Stimulated activated CD8-positive, alpha-beta memory T cell treated with anti-CD3 and anti-CD28 coated beads, Interleukin-12 subunit alpha, Interleukin-12 subunit beta, amount 100 ng/mL, for 1 hour (primary cell): ENCODE results near the gene ZNF74.
"Not testable (repeated sequence)": the region's sequence is repeated elsewhere in the genome, so short reads cannot be mapped to it uniquely, and the experiment has no call there.

Experiments
- DNase-seq: peaks from one replicate; pipeline ENCODE4 v3.0.0-alpha.2; 2020; ENCODE audit warnings: low read depth

ZNF74 gene

DNA sequence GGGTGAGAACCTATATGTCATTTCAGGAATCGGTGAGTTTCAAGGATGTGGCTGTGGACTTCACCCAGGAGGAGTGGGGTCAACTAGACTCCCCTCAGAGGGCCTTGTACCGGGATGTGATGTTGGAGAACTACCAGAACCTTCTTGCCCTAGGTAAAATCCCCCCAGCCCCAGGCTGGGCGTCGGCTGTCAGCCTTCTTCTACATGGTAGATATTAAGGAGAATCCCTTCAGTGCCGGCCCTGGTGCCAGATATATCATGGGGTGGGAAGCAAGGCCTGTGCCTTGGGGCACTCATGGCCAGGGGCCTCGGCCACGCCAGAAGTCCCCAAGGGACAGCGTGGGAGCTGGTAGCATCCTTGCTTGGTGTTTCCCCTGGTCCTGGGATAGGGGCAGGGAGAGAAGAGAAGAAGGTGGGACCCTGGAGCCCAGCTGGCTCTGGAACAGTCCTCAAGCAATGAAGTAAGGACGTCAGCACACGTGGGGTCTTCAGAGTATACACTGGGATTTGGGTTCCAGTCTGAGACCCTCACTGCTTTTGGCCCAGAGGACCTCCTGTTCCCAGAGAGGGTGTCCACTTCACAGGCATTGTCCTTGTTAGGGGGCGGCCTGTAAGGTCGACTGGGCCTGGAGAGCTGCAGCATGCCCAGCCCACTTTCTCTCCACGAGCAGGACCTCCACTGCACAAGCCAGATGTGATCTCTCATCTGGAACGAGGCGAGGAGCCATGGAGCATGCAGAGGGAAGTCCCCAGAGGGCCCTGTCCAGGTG lies 6.8 kb downstream of the ZNF74 start:
- DNase-seq, result no peak

DNA sequence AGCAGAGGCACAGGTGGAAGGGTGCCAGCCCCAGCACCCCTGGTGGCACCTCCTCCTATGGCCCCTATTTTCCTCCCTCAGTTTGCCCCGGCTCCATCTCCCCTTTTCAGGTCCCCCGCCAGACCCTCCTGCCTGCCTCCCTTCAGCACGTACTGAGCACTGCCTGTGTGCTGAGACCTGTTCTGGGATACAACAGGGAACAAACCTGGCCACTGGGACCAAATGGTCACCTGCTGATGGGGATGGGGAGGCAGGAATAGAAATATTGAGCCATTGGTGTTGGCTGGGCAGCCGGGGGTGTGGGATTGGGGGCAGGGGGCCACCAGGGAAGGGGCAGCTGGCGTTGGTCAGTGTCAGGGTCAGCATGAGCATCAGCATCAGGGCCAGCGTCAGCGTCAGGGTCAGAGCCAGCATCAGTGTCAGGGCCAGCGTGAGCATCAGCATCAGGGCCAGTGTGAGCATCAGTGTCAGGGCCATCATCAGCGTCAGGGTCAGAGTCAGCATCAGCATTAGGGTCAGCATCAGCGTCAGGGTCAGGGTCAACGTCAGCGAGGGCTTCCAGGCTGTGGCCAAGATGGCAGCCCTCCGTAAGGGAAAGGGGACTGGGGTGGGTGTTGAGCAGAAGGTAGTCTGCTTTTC lies 7.5 kb downstream of the ZNF74 start:
- DNase-seq, result no peak

DNA sequence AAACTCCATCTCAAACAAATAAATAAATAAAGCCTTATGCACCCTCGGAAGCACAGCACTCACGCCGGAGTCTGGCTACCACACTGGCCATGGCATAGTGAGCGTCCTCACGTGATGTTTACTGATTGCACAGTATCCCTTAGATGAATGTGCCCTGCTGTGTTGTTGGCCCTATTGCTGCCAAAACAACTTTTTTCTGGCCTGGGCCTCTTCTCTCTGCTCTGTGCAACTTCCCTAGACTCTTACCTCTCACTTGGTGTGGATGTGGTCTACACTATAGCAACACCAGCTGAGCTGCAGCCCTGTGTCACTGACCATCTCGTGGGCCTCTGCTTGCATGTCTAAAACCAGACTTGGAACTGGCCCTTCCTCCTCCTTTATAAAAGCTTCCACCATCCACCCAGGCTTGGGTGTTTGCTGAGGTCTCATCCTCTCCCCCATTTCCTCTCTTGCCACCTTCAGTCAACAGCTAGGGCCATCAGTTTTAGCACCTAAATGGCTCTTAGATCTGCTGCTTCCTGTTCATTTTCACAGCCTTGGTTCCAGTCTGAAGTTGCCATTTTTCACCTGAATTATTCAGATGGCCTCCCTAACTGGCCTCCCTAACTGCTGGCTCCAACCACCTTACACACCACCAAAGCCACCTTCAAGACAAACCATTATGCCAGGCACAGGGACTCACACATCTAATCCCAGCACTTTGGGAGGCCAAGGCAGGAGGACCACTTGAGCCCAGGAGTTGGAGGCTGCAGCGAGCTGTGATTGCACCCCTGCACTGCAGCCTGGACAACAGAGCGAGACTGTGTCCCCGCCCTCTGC lies 9.2 kb downstream of the ZNF74 start:
- DNase-seq, result no peak

DNA sequence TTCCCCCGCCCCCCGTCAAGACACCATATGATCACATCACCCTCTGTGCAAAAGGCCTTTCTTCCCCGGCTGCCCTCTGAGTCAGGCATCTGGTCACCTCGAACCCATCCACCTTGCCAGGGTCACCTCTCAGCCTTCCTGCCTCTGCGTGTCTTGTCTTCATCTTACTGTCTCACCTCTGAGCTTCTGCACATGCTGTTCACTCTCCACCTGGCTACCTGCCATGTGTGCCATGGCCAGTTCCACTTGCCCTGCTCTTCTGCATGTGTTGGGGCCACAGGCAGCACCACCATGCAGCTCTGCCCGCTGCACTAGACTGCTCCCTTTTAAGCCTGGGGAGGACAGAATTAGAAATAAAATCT lies 9.8 kb downstream of the ZNF74 start:
- no peak for DNase-seq

DNA sequence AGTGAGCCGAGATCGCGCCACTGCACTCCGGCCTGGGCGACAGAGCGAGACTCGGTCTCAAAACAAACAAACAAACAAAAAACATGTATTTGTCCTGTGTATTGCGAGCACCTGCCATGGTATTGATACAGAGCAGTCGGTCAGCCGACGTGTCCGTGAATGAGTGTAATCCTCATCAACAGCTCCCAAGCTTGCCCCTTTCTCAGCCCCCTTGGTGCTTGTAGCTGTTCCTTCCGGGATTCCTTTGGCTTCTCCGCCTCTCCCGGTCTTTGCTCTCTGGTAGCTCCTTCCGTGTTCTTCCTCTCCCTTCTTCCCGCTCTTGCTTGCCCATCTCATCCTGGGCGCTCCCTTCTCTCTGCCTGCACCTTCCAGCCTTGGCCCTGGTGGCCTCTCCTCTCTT lies 10.9 kb downstream of the ZNF74 start:
- DNase-seq, result no peak

DNA sequence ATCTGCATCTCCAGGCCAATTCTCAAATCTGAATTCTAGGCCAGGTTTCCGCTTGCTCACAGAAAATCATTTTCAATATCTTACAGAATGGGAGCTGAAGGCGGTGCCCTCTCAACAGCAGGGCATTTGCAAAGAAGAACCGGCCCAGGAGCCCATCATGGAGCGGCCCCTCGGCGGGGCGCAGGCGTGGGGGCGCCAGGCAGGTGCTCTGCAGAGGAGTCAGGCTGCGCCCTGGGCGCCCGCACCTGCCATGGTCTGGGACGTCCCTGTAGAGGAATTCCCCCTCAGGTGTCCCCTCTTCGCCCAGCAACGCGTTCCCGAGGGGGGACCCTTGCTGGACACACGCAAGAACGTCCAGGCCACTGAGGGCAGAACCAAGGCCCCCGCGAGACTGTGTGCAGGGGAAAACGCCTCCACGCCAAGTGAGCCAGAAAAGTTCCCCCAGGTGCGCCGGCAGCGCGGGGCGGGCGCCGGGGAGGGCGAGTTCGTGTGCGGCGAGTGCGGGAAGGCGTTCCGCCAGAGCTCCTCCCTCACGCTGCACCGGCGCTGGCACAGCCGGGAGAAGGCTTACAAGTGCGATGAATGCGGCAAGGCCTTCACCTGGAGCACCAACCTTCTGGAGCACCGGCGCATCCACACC lies 11.5 kb downstream of the ZNF74 start:
- DNase-seq, result no peak

DNA sequence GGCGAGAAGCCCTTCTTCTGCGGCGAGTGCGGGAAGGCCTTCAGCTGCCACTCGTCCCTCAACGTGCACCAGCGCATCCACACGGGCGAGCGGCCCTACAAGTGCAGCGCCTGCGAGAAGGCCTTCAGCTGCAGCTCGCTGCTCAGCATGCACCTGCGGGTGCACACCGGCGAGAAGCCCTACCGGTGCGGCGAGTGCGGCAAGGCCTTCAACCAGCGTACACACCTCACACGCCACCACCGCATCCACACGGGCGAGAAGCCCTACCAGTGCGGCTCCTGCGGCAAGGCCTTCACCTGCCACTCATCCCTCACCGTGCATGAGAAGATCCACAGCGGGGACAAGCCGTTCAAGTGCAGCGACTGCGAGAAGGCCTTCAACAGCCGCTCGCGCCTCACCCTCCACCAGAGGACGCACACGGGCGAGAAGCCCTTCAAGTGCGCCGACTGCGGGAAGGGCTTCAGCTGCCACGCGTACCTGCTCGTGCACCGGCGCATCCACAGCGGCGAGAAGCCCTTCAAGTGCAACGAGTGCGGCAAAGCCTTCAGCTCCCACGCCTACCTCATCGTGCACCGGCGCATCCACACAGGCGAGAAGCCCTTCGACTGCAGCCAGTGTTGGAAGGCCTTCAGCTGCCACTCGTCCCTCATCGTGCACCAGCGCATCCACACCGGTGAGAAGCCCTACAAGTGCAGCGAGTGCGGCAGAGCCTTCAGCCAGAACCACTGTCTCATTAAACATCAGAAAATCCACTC lies 12.2 kb downstream of the ZNF74 start:
- DNase-seq, result no peak

DNA sequence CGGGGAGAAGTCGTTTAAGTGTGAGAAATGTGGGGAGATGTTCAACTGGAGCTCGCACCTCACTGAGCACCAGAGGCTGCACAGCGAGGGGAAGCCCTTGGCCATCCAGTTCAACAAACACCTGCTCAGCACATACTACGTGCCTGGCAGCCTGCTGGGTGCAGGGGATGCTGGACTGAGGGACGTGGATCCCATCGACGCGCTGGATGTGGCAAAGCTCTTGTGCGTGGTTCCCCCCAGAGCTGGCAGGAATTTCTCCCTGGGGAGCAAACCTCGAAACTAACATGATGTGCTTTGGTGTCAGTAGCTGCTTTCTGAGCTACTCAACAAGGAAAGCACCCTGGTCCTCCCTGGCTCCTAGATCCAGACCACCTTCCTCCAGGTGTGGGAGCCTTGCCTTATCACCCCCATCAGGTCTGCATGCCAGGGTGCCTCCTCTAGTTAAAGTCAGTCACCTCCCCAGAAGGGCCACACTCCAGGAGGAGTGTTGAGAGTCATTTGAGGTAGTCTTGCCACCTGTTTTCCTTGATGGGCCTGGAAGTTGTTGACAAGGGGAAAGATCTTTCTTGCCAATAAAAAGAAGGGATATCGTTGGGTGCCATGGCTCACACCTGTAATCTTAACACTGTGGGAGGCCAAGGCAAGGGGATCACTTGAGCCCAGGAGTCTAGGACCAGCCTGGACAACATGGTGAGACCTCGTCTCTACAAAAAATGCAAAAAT lies 12.9 kb downstream of the ZNF74 start:
- no peak for DNase-seq

DNA sequence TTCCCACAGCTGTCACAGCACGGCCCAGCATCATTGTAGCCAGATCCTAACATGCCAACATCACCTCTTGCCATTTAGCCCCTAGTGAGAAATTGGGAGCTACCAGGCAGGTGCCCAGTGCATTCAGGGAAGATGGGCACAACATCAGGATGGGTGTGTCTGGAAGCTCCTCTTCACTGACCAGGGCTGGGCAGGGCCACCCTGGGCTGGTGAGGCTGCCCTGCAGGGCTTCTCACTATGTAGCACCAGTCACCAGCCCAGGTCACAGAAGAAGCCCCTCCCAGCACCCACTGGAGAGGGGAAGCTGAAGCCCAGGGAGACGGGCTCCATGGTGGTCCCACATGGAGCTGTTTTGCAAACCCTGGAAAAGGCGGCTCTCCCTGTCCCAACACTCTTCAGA lies 13.9 kb downstream of the ZNF74 start:
- no peak for DNase-seq

DNA sequence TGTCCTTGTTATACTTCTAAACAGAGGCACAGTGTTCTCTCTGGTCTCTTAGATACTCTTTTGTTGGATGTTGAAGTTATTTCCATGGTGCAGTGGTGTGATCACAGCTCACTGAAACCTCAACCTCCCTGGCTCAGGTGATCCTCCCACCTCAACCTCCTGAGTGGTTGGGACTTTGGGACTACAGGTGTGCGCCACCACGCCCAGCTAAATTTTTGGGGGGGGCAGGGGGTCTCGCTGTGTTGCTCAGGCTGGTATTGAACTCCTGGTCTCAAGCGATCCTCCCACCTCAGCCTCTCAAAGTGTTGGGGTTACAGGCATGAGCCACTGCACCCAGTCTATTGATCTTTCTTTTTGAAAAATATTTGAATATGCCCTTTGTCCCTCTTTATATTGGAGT lies 14.9 kb downstream of the ZNF74 start:
- DNase-seq, result no peak

DNA sequence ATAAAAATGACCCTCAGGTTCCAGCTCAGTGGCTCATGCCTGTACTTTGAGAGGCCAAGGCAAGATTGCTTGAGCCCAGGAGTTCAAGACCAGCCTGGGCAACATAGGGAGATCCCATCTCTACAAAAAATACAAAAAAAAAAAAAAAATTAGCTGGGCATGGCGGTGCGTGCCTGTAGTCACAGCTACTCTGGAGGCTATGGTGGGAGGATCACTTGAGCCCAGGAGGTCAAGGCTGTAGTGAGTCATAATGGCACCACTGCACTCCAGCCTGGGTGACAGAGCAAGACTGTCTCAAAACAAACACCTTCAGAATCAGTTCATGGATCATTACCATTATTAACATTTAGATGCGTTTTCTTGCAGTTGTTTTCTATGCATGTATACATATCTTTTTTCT lies 15.4 kb downstream of the ZNF74 start:
- not testable (repeated sequence) for DNase-seq

DNA sequence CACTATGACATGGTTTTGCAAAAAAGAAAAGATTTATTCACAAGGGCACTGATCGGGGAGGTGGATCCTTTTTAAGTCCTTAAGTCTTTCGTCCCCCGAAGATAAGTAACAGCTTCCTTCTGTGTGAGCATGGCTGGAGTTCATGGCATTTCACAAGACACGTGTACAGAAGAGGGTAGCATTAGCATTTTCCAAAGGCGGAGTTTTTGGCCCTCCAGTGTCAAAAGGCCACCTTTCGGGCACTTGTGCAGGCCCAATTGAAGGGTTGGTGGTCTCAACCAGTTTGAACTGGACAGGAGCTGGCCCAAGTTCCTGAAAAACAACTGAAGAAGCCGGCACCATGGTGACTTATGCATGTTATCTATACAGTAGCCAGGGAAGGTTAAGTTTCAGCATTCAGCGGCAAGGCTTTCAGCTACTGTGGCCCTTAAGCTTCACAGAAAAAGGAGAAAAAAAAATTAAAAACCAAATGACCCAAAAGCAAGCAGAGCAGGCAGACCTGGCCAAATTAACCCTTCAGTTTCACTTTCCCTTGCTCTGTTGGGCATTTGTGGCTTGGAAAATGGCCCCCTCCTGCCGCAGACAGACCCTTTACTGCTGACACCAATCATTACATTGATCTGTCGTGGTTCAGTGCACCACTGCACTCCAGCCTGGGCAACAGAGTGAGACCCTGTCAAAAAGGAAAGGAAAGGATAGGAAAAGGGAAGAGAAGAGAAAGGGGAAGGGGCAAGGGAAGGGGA lies 18.7 kb downstream of the ZNF74 start:
- no peak for DNase-seq

DNA sequence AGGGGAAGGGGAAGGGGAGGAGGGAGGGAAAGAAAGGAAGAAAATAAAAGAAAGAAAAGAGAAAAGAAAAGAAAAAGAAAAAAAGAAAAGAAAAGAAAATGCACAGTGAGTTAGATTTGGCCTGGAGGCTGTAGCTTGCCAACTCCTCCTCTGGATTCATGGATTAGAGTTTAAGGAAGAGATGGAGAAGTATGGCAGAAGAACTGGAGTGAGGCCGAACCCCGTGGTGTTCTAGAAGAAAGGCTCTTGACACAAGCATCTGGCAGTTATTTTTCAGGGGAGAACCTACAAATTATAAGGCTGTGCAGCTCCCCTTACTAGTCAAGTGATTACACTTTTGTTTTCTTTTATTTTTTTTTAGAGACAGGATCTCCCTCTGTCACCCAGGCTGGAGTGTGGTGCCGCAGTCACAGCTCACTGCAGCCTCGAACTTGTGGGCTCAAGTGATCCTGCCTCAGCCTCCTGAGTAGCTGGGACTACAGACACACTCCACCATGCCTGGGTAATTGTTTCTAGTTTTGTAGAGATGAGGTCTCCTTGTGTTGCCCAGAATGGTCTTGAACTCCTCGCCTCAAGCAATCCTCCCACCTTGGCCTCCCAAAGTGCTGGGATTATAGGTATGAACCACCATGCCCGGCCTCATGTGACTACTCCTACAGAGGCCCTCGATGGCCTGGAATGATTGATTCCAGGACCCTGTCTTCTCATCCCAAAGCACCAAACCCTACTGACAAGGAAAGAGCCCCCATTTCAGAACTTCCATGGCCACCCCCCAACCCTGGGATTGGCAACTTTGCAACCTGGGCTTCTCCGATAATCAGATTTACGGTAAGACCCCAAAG lies 19.5 kb downstream of the ZNF74 start:
- DNase-seq, result no peak

DNA sequence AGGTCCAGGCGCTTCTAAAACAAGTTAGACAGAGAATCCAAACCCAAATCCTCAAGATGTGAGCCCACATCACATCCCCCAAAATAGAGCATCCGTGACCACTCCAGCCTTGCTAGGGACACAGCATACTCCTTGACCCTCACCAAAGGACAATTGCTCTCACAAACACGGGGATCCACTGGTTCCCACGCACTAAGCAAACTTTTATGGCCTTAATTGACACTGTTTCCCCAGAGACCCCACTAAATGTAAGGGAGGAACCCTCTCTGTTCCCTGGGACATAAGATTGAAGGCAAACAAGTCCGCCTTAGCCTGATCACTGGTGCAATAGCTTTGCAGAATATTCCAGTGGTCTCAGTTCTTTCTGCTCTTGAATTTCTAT lies 20.1 kb downstream of the ZNF74 start:
- DNase-seq, result no peak

DNA sequence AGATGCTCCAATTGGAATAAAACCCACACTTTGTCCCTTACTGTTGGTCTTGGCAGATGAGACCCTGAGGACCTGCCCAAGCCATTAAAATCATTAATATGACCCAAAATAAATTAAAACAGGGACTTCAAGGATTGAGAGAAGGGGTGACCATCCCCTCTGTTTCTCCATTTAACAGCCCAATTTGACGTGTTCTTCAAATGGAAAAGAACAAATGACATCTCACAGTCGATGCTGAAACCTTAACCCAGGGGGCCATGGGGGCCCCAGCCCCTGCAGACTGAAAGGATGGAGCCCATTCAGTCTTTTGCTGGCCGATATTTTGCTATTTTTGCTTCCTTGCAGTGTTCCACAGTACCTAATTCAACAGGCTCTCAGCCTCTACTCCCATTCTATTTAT lies 20.5 kb downstream of the ZNF74 start:
- DNase-seq, result no peak

DNA sequence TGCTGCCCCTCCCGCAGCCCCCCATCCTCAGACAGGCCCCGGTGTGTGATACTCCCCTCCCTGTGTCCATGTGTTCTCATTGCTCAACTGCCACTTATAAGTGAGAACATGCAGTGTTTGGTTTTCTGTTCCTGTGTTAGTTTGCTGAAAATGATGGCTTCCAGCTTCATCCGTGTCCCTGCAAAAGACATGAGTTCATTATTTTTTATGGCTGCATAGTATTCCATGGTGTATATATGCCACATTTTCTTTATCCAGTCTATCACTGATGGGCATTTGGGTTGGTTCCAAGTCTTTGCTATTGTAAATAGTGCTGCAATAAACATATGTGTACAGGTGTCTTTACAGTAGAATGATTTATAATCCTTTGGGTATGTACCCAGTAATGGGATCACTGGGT lies 21.3 kb downstream of the ZNF74 start:
- DNase-seq, result not testable (repeated sequence)

DNA sequence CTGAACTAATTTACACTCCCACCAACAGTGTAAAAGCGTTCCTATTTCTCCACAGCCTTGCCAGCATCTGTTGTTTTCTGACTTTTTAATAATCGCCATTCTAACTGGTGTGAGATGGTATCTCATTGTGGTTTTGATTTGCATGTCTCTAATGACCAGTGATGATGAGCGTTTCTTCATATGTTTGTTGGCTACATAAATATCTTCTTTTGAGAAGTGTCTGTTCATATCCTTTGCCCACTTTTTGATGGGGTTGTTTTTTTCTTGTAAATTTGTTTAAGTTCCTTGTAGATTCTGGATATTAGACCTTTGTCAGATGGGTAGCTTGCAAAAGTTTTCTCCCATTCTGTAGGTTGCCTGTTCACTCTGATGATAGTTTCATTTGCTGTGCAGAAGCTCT lies 21.7 kb downstream of the ZNF74 start:
- not testable (repeated sequence) for DNase-seq

DNA sequence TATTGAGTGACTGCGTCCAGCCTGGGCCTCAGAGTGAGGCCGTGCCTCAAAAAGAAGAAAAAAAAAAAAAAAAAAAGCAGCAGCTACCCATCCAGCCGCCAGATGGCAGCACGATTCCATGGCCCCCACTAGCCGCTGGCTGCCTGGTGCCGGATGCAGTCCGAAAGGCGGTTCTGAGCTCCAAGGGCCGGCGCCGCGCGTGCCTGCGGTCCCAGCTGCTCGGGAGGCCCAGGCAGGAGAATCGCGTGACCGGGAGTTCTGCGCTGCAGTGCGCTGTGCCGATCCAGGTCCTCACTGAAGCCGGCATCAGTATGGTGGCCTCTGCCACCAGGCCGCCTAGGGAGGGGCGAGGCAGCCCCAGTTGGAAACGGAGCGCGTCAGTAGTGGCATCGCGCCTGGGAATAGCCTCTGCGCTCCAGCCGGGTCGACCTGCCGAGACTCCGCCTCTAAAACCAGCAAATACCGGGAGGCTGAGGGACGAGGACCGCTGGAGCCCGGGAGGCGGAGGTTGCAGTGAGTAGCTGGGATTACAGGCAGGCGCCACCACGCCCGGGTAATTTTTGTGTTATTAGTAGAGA lies 24.3 kb downstream of the ZNF74 start:
- peak; percentile 60 for DNase-seq

DNA sequence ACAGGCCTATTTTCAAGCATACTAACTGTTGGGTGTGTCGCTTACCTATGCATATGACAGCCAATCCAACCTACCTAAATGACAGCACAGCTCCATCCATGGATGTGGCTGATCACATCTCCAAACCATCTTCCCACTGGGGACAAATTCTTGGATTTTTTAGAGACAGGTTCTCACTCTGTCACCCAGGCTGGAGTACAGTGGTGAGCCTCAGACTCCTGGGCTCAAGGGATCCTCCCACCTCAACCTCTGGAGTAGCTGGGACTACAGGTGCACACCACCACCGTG lies 25.7 kb downstream of the ZNF74 start:
- DNase-seq, result no peak
